Measurements from ENCODE around the gene CDC34.

DNA sequence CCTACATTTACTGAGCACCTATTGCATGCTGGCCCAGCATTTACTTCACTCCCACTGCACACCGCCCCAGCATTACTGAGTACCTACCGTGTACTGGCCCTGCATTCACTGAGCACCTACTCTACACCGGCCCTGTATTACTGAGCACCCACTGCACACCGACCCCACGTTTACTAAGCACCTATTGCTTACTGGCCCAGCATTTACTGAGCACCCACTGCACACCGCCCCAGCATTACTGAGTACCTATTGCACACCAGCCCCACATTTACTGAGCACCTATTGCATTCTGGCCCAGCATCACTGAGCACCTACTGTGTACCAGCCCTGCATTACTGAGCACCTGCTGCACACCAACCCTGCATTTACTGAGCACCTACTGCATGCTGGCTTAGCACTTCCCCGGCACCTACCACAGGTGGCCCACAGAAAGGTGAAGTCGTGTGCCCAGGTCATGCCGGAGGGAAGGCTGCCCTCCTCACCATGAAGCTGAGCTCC lies 17.3 kb upstream of the CDC34 start:
- TF ChIP-seq RAD21 (IDR thresholded peaks at IDR 0.05; ENCODE audit: low read depth) (no peak), TEAD4 (IDR thresholded peaks at IDR 0.05) (no peak), TAF1 (IDR thresholded peaks at IDR 0.05; ENCODE audit: low read depth) (no peak), YY1 (IDR thresholded peaks at IDR 0.05; ENCODE audit: low read depth) (no peak), CREB1 (IDR thresholded peaks at IDR 0.05; ENCODE audit: low read depth) (no peak)
- TF ChIP-seq, protein P1, sequence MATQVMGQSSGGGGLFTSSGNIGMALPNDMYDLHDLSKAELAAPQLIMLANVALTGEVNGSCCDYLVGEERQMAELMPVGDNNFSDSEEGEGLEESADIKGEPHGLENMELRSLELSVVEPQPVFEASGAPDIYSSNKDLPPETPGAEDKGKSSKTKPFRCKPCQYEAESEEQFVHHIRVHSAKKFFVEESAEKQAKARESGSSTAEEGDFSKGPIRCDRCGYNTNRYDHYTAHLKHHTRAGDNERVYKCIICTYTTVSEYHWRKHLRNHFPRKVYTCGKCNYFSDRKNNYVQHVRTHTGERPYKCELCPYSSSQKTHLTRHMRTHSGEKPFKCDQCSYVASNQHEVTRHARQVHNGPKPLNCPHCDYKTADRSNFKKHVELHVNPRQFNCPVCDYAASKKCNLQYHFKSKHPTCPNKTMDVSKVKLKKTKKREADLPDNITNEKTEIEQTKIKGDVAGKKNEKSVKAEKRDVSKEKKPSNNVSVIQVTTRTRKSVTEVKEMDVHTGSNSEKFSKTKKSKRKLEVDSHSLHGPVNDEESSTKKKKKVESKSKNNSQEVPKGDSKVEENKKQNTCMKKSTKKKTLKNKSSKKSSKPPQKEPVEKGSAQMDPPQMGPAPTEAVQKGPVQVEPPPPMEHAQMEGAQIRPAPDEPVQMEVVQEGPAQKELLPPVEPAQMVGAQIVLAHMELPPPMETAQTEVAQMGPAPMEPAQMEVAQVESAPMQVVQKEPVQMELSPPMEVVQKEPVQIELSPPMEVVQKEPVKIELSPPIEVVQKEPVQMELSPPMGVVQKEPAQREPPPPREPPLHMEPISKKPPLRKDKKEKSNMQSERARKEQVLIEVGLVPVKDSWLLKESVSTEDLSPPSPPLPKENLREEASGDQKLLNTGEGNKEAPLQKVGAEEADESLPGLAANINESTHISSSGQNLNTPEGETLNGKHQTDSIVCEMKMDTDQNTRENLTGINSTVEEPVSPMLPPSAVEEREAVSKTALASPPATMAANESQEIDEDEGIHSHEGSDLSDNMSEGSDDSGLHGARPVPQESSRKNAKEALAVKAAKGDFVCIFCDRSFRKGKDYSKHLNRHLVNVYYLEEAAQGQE (IDR thresholded peaks at IDR 0.05; ENCODE audit: low read depth): no peak
